Stimulated activated CD4-positive, alpha-beta T cell treated with anti-CD3 and anti-CD28 coated beads, Interleukin-15, amount 100 ng/mL, for 1 hour (primary cell): ENCODE results near the gene ISL2.
"Not testable (repeated sequence)": the region's sequence is repeated elsewhere in the genome, so short reads cannot be mapped to it uniquely, and the experiment has no call there.

Source experiments
- DNase-seq, 2 donors: peaks; one replicate each; pipeline ENCODE4 v3.0.0-alpha.2; 2020; ENCODE audit warnings: low read depth in 1 of 2, low spot score in 1 of 2

Gene ISL2

DNA sequence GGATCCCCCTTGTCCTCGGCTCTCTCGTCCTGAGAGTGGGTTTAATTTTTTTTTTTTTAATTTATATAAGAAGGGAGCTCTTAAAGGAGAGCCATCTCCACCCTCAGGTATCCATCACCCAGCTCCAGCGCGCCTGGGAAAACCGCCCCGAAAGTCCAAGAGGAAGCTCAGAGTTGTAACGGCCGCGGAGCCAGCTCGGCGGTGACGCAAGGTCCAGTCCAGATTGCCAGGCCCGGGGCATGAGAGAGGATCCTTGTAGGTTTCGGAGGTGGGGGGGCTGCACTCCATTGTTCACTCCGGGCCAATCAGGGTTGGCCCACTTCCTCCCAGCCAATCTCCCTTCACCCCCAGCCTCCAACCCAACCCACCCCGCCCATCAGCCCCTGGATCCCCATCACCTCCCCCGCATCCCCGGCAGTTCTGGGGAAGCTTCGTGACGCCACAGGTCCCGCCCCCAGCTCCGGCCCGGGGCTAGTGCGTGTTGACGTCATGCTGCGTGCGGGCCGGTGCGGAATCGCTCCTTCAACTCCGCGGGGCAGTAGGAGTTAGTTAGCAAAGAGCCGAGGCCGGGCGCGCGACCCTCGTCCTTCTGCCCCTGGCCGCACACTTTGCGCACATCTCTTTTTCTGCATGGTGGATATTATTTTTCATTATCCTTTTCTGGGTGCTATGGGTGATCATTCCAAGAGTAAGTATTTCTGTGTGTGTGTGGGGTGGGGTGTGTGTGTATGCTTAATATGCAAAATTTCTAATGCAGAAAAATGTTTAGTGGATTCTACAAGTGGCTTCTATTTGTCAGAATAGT lies at the start of gene ISL2:
Gene ISL2 (plus strand): TSS at position 520 of the 805 bp plus-strand sequence. CDS start 111 bp downstream, at position 631.
- peak in 1 of 2 donors; percentile 30 for DNase-seq

GRCh38 chr15:76289582-76289981 lies 47.0 kb upstream of the ISL2 start:
- DNase-seq = no peak

DNA sequence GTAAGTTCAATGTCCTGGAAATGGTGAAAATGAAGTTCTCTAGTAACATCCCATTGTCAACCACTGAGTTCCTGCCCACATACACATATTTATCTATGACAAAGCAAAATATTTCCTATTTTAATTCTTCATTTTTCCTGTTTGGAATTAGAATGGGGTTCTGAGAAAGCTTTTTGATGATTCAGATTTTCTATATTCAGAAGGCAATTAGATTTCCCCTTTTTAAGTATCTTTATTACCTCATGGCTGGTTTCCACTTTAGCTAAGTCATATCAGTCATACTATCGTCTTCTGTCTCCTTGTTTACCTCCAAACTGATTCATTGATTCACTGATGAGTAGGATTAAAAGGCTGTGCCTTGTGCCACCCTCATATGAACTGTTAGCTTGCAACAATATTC lies 43.2 kb upstream of the ISL2 start:
- no peak for DNase-seq

DNA sequence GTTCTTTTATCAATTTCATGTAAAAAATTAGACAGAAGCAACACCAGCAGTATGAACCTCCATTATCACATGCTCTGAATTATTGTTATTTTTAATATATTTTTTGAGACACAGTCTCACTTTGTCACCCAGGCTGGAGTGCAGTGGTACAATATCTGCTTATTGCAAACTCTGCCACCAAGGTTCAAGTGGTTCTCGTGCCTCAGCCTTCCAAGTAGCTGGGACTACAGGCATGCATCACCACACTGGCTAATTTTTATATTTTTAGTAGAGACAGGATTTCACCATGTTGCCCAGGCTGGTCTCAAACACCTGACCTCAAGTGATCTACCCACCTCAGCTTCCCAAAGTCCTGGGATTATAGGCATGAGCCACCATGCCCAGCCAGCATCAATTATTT lies 42.1 kb upstream of the ISL2 start:
- DNase-seq = not testable (repeated sequence)

GRCh38 chr15:76296849-76297248 lies 39.7 kb upstream of the ISL2 start:
- no peak for DNase-seq

GRCh38 chr15:76297951-76298350 lies 38.6 kb upstream of the ISL2 start:
- not testable (repeated sequence) for DNase-seq

DNA sequence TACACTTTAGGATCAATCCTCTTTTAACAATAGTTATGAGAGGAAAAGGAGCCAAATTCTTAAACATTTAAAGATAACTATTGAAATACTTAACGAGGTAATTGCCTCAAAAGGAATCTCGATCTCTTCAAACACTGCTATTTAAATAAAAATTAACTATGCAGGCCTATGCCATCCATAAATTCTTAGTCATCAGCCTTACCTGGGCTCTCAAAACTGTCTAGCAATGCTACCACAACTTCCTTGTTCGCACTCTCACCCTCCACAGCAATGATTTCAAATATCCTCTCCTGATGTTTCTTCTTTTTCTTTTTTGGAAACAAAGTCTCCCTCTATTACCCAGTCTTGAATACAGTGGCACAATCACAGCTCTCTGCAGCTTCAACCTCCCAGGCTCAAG lies 37.6 kb upstream of the ISL2 start:
- DNase-seq = no peak

- no peak for DNase-seq
Measured at GRCh38 chr15:76299786-76300185, 36.8 kb upstream of the ISL2 start.

DNA sequence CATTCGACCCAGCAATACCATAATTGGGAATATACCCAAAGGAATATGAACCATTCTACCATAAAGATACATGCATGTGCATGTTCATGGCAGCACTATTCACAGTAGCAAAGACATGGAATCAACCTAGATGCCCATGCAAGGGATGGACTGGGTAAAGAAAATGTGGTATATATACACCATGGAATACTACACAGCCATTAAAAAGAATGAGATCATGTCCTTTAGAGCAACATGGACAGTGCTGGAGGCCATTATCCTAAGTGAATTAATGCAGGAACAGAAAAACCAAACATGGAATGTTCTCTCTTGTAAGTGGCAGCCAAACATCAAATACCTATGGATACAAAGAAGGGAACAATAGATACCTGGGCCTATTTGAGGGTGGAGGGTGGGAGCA lies 32.7 kb upstream of the ISL2 start:
- no peak for DNase-seq

GRCh38 chr15:76309601-76310330 lies 26.8 kb upstream of the ISL2 start:
- DNase-seq = no peak

- DNase-seq = no peak
Measured at GRCh38 chr15:76310475-76311099, 26.0 kb upstream of the ISL2 start.

- DNase-seq = peak; percentile 75 to 84
Measured at GRCh38 chr15:76311100-76311953, 25.2 kb upstream of the ISL2 start, which contains the start of gene ETFA. Gene ETFA (minus strand): TSS chr15:76311469. CDS start chr15:76311388, 81 bp downstream.

GRCh38 chr15:76312540-76313174 lies 23.9 kb upstream of the ISL2 start:
- no peak for DNase-seq

DNA sequence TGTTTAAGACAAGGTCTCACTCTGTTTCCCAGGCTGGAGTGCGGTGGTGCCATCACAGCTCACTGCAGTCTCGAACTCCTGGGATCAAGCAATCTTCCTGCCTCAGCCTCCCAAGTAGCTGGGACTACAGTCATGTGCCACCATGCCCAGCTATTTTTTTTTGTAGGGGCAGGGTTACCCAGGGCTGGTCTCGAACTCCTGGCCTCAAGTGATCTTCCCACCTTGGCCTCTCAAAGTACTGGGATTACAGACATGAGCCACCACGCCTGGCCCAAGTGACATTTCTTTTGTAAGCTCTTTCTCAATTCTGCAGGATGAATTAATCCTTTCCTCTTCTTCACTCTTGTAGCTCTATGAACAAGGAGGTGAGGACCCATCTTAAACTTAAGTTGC lies 23.4 kb upstream of the ISL2 start:
- not testable (repeated sequence) for DNase-seq

- no peak for DNase-seq
Measured at GRCh38 chr15:76313731-76314130, 22.8 kb upstream of the ISL2 start.

DNA sequence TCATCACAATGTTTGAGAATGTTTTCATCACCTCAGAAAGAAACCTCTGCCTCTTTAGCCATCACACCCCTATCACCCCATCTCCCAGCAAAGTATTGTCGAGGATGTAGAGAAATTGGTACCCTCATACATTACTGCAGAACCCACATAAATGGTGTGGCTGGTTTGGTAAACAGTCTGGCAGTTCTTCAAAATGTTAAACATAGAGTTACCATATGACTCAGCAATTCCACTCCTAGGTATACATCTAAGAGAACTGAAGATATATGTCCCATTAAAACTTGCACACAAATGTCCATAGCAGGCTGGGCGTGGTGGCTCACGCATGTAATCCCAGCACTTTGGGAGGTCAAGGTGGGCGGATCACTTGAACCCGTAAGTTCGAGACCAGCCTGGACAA lies 16.6 kb upstream of the ISL2 start:
- DNase-seq = no peak

DNA sequence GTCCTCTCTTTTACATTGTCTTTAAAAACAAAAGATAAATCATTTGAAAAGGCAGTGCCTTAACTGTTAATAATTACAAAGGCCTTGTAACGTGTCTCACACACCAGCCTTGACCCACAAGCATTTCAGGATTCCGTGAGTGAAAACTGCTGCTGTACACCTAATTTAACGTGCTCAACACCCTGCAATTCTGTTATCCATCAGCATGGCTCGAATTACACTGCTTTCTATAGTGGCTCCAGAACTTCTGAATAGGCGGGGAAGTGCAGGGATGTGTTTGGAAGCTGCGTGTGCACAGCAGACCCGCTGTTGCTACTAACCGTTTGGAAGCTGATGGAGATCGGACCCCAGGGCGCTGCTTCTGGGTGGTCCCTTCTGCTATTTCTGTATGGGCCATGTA lies 15.4 kb upstream of the ISL2 start:
- no peak for DNase-seq

- no peak for DNase-seq
Measured at GRCh38 chr15:76321602-76322001, 15.0 kb upstream of the ISL2 start.

GRCh38 chr15:76324066-76324465 lies 12.5 kb upstream of the ISL2 start:
- no peak for DNase-seq

GRCh38 chr15:76325704-76326103 lies 10.9 kb upstream of the ISL2 start:
- no peak for DNase-seq
